ENCODE data around the gene CSF3. TPM values are rescaled to one million over a fixed set of nuclear protein-coding genes. Genes with fewer than 3 reads are reported as not detected.

CSF3 gene
- total RNA-seq, 1 experiment from 2014 or later, result not detected

- Histone ChIP-seq H3K36me3 (ENCODE audit: control insufficient read depth, insufficient read depth, low read length) (no peaks in the 10 kb centered on the region), H3K27me3 (ENCODE audit: control insufficient read depth, insufficient read depth, low read length) (peaks cover 10% of the 10 kb centered on the region), H3K27ac (ENCODE audit: low read length) (no peak overlapping the region), H3K4me1 (ENCODE audit: control insufficient read depth, insufficient read depth, low read length) (no peaks in the 10 kb centered on the region), H3K4me3 (ENCODE audit: low read depth in 2 of 2, low read length in 2 of 2) (no peak overlapping the region), H3K9me3 (ENCODE audit: control insufficient read depth, insufficient read depth, low read depth, low read length) (no peaks in the 10 kb centered on the region)
- in situ Hi-C loops (cut with HindIII; ENCODE audit: low pct_unique_long_range_greater_than_20kb, low sequenced_read_pairs) (no loop called here), intact Hi-C loops (cut with micrococcal nuclease; ENCODE audit: unreplicated experiment) (loop anchor here (10.0 kb wide), 1 partner anchor 100 kb away; no protein-coding TSS in a partner anchor)
- CTCF ChIA-PET, result no interaction called here
- DNase-seq (ENCODE audit: low read depth, low spot score) (no peak), ATAC-seq (no peak)
- no TSS peak for BruUV-seq (replicated peaks)
- POLR2A ChIA-PET, result interaction anchor here (0.5 kb wide), 1 partner anchor 21 kb away, joined by 4 read pairs; no protein-coding TSS in a partner anchor
- TF ChIP-seq TCF7L2 (IDR thresholded peaks at IDR 0.05; ENCODE audit: low read depth, low read length) (no peak), REST (IDR thresholded peaks at IDR 0.05; ENCODE audit: insufficient read depth in 1 of 2, low read depth in 2 of 2, low read length in 1 of 2) (no peak), CTCF (IDR thresholded peaks at IDR 0.05) (no peak), SIN3A (IDR thresholded peaks at IDR 0.05; ENCODE audit: borderline replicate concordance, insufficient read depth, low read depth, low read length) (no peak), POLR2AphosphoS5 (IDR thresholded peaks at IDR 0.05; ENCODE audit: low read depth, low read length) (no peak)
Observed at GRCh38 chr17:39974433-39974832, 40.8 kb upstream of the CSF3 start.

GRCh38 chr17:39975801-39976200, 39.4 kb upstream of the CSF3 start:
- POLR2A ChIA-PET, result interaction anchor here (0.7 kb wide), 1 partner anchor 129 kb away, joined by 4 read pairs; no protein-coding TSS in a partner anchor
- Histone ChIP-seq H3K27me3 (ENCODE audit: control insufficient read depth, insufficient read depth, low read length) (peaks cover 12% of the 10 kb centered on the region), H3K36me3 (ENCODE audit: control insufficient read depth, insufficient read depth, low read length) (no peaks in the 10 kb centered on the region), H3K27ac (ENCODE audit: low read length) (no peak overlapping the region), H3K9me3 (ENCODE audit: control insufficient read depth, insufficient read depth, low read depth, low read length) (no peaks in the 10 kb centered on the region), H3K4me3 (ENCODE audit: low read depth in 2 of 2, low read length in 2 of 2) (no peak overlapping the region), H3K4me1 (ENCODE audit: control insufficient read depth, insufficient read depth, low read length) (no peaks in the 10 kb centered on the region)
- TF ChIP-seq POLR2AphosphoS5 (IDR thresholded peaks at IDR 0.05; ENCODE audit: low read depth, low read length), result no peak
- no peak for TF ChIP-seq TCF7L2 (IDR thresholded peaks at IDR 0.05; ENCODE audit: low read depth, low read length)
- TF ChIP-seq CTCF (IDR thresholded peaks at IDR 0.05), result no peak
- no peak for TF ChIP-seq SIN3A (IDR thresholded peaks at IDR 0.05; ENCODE audit: borderline replicate concordance, insufficient read depth, low read depth, low read length)
- TF ChIP-seq REST (IDR thresholded peaks at IDR 0.05; ENCODE audit: insufficient read depth in 1 of 2, low read depth in 2 of 2, low read length in 1 of 2), result no peak
- intact Hi-C loops (cut with micrococcal nuclease; ENCODE audit: unreplicated experiment), result loop anchor here (10.0 kb wide), 1 partner anchor 101 kb away; no protein-coding TSS in a partner anchor
- in situ Hi-C loops (cut with HindIII; ENCODE audit: low pct_unique_long_range_greater_than_20kb, low sequenced_read_pairs), result no loop called here
- CTCF ChIA-PET, result interaction anchor here (0.7 kb wide), 1 partner anchor 149 kb away, joined by 4 read pairs; no protein-coding TSS in a partner anchor
- BruUV-seq (replicated peaks), result no TSS peak
- ATAC-seq, result no peak
- DNase-seq (ENCODE audit: low read depth, low spot score), result no peak
